Measurements from ENCODE around the gene FKBP4. TPM values are rescaled to one million over a fixed set of nuclear protein-coding genes. Genes with fewer than 3 reads are reported as not detected.

Gene FKBP4
- total and polyA plus RNA-seq, 2 of the 13 experiments (the other 11 are each of a cell fraction or from before 2014, with no cell fraction given) = 25.7 to 66.1 TPM

DNA sequence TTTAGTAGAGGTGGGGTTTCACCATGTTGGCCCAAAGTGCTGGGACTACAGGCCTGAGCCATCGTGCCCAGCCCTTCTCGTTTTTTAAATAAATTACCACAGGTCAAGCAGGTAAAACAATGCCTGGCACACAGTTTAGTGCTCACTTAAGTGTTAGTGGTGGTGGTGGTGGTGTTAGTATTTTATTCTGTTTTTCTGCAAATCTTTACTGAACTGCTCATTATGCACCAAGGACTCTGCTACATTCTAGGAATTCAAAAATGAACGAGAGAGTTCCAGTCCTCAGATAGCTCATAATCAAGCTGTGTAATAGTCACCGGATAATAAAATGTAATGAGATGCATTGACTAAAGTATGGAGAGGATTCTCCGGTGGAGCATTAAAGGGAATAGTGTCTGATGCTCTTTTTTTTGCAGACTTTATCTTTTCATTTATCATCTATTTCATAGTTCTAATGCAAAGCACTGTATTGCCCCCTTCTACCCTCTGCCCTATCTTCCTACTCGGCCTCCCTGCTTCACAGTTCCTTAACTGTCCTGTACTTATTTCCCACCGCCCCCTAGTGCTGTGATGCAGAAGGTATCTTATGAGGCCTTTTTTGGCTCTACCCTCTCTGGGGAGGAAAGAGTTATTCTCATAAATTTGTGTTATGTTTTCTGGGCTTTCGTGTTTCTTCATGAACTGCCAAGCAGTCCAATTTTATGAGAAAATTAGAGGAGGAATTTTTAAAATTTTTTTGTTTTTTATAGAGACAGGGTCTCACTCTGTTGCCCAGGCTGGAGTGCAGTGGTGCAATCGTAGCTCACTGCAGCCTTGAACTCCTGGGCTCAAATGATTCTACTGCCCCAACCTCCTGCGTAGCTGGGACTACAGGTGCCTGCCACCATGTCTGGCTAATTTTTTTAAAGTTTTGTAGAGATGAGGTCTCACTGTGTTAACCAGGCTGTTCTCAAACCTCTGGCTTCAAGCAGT, 18.7 kb downstream of the FKBP4 start (continued):
- no peak for TF ChIP-seq PATZ1 (CRISPR knock-in tag; IDR thresholded peaks at IDR 0.05)
- TF ChIP-seq SRF (IDR thresholded peaks at IDR 0.05; ENCODE audit: low read depth, low read length) = peak; percentile 46; the same call in 1 of the 2 replicates
- TF ChIP-seq, protein P1, sequence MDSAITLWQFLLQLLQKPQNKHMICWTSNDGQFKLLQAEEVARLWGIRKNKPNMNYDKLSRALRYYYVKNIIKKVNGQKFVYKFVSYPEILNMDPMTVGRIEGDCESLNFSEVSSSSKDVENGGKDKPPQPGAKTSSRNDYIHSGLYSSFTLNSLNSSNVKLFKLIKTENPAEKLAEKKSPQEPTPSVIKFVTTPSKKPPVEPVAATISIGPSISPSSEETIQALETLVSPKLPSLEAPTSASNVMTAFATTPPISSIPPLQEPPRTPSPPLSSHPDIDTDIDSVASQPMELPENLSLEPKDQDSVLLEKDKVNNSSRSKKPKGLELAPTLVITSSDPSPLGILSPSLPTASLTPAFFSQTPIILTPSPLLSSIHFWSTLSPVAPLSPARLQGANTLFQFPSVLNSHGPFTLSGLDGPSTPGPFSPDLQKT (CRISPR knock-in tag; IDR thresholded peaks at IDR 0.05; ENCODE audit: borderline replicate concordance) = no peak
- 0 out of 2 replicates have a peak, but pooled peaks have one; percentile 51 for TF ChIP-seq SIN3A (IDR thresholded peaks at IDR 0.05; ENCODE audit: borderline replicate concordance, low read depth, low read length)
- no peak for TF ChIP-seq ZBTB49 (CRISPR knock-in tag; IDR thresholded peaks at IDR 0.05; ENCODE audit: borderline replicate concordance)
- no peak for TF ChIP-seq SPEN (CRISPR knock-in tag; IDR thresholded peaks at IDR 0.05; ENCODE audit: low read depth)
- no peak for TF ChIP-seq YEATS2 (CRISPR knock-in tag; IDR thresholded peaks at IDR 0.05; ENCODE audit: borderline replicate concordance)
- no peak for TF ChIP-seq ZFP36L2 (CRISPR knock-in tag; IDR thresholded peaks at IDR 0.05)
- TF ChIP-seq HNRNPK (IDR thresholded peaks at IDR 0.05; ENCODE audit: low read depth, low read length, poor library complexity, severe bottlenecking) = no peak
- TF ChIP-seq, protein P2, sequence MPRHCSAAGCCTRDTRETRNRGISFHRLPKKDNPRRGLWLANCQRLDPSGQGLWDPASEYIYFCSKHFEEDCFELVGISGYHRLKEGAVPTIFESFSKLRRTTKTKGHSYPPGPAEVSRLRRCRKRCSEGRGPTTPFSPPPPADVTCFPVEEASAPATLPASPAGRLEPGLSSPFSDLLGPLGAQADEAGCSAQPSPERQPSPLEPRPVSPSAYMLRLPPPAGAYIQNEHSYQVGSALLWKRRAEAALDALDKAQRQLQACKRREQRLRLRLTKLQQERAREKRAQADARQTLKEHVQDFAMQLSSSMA (CRISPR knock-in tag; IDR thresholded peaks at IDR 0.05) = 0 out of 2 replicates have a peak, but pooled peaks have one; percentile 4
- no peak for TF ChIP-seq PLRG1 (conservative IDR thresholded peaks at IDR 0.05)
- no peak for TF ChIP-seq ARNTL (CRISPR knock-in tag; IDR thresholded peaks at IDR 0.05)
- TF ChIP-seq MAF1 (CRISPR knock-in tag; IDR thresholded peaks at IDR 0.05; ENCODE audit: borderline replicate concordance) = no peak

Measured in HepG2 (cell line).